Cerebellar nuclear complex (tissue), 1 donor: ENCODE data around the gene RHOG.
A peak's percentile ranks its signal among the peaks of the same experiment; 100 is the strongest.
"Not testable (repeated sequence)": the region's sequence is repeated elsewhere in the genome, so short reads cannot be mapped to it uniquely, and the experiment has no call there.

ENCODE experiments used
- DNase-seq, 2 experiments: peaks; one replicate each; lab custom pipeline; 2025; lab: John Stamatoyannopoulos, UW

Gene RHOG

DNA sequence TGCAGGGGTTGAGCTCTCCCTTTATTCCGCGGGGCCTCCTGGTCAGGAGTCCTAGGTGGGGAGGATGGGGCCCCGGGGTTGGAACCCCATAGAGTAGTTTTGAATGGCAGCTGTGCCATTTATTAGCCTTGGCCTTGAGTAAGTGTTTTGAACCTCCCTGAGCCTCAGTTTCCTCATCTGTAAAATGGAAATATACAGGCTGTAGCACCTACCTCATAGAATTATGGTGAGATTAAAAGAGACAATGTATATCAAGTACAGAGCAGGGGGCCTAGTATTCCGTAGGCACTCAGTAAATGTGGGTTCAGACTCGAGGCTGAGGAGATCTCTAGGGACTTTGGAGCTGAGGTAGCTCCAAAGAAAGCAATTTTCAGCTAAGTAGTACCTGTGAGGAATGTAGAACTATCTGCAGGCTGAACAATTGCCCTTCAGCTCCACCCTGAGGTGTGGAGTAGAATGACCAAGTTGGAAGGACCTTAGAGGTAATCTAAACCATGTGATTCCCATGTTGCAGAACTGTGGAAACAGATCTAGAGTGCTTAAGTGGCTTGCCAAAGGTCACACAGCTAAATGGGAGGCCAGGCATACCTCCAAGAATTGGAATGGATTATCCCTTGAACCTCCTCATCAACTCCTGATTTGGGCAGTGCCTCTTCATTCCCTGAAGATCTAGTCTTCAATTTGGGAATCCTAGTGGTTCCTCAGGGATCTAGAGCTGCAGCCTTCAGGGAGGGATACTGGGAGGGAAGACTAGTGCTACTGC lies 31.7 kb downstream of the RHOG start:
- no peak for DNase-seq

DNA sequence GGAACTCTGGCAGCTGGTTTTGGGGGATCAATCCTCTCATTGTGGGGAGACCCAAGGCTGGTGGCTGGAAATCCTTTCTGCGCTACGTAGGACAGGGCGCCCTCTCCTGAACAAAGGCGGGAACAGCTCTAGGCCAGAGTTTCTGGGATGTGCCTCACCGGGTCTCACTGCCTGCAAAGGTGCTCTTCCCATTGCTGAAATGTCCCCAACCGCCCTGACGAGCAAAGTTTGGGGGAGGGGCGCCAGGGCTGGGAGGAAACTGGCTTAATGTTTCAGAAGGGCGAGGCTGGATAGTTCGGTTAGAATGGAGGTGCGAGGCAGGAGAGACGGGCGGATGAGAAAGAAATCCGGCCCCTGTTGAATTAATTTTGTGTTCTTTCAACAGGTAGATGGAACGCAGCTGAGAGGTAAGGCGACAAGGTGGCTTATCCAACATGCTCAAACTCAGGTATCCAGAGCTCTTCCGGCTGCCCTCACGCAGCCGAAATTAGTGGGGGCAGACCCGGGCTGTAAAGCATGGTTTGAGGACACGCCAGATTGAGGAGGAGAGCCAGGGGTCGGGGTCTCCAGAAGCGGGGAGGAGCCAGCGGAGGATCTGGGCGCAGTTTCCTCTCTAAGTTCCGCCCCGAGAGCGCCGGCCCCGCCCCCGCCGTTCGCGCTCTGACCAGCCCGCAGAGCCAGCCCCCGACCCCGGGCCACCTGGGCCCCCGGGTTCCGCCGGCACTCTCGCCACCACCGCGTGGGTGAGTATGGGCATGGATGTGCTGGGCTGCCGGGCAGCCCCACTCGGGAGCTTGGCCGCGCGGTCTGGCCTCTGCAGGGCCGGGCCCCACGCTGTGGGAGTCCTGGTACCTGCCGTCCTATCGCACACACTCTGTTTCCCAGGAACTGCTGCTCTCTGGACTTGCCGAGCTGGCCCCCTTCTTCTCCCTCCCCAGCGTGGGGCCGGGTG lies 32.6 kb downstream of the RHOG start, which contains the start of gene PGAP2:
TSS of gene PGAP2 (plus strand) at position 652 of the 952 bp plus-strand sequence. CDS start 2,700 bp downstream, outside the sequence.
- no peak for DNase-seq

DNA sequence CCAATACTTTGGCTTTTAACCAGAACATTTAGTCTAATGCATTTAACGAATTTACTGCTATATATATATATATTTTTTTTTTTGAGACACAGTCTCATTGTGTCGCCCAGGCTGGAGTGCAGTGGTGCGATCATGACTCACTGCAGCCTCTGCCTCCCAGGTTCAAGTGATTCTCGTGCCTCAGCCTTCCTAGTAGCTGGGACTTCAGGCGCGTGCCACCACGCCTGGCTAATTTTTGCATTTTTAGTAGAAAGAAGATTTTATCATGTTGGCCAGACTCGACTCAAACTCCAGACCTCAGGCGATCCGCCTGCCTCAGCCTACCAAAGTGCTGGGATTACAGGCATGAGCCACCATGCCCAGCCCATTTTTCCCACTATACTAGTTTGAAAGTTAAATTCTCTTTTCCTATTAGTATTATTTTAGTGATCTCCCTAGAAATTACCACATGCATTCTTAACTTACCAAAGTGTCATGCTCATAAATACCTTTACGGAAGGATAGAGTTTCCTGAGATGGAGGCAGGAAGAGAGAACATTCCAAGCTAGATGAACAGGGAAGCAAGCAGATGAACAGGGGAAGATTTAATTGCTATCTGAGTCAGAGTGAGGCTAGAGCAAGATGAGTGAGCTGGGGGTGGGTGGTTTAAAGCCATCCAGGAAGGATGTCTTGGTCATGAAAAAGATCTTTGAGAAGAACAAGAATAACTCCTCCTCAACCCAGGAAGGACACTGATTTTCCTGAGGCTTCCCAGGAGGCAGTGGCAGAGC lies 36.8 kb downstream of the RHOG start:
- DNase-seq = no peak

DNA sequence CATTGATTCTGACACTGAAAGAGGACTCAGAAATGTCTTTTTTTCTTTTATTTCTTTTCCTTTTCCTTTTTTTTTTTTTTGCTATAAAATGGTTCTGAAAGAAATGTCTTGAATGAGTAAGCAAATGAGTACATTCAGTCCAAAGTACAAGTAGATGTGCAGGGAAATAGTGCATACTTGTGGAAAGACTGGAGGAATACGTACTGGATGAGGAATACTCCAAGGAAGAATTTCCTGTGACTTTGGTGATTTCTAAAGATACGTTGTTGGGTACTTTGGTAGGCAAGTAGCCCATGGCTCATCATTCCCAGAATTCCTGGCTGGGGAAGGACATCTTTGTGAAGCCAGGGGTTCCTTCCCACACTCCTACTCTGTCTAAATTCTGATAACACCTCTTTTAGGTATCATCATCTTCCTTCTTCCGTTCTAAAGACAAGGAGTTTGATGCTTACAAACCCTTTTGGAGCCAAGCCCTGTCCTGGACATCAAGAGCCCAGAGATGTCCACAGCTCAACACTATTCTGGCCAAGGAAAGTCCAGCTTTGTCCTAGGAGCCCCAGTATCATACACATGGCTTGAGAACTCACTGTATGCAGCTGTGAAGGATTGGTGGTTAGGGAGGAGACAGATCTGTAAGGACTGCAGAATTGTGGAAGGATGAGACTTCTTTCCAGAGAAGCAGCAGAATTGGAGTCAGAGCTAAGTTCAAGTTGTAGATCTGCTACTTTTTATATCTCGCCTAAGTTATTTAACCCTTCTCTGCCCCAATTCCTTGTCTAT lies 38.6 kb downstream of the RHOG start:
- DNase-seq = no peak

DNA sequence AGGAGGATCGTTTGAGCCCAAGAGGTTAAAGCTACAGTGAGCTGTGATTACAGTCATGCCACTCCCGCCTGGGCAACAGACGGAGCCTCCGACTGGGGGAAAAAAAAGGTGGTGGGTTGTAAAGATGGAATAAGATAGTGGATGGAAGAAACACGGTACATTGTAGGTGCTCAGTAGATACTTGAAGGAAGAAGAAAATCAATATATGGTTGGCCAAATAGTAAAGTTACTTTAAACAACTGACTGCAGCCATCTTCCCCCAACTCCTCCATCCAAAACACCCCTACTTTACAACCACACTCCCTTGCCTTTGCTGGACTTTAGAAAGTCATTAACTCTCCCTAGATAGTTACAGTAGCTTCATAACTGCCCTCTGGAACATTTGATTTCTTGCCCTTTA lies 40.9 kb downstream of the RHOG start:
- DNase-seq = no peak

DNA sequence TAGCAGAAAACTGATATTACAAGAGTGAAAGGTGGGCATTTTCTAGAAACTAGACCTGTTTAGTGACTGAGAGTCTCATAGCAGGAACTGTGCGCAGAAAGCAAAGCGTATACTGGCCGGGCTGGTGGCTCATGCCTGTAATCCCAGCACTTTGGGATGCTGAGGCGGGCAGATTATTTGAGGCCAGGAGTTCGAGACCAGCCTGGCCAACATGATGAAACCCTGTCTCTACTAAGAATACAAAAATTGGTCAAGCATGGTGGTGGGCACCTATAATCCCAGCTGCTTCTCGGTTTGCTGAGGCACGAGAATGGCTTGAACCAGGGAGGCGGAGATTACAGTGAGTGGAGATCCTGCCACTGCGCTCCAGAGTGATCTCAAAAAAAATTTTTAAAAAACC lies 41.6 kb downstream of the RHOG start:
- DNase-seq = no peak

DNA sequence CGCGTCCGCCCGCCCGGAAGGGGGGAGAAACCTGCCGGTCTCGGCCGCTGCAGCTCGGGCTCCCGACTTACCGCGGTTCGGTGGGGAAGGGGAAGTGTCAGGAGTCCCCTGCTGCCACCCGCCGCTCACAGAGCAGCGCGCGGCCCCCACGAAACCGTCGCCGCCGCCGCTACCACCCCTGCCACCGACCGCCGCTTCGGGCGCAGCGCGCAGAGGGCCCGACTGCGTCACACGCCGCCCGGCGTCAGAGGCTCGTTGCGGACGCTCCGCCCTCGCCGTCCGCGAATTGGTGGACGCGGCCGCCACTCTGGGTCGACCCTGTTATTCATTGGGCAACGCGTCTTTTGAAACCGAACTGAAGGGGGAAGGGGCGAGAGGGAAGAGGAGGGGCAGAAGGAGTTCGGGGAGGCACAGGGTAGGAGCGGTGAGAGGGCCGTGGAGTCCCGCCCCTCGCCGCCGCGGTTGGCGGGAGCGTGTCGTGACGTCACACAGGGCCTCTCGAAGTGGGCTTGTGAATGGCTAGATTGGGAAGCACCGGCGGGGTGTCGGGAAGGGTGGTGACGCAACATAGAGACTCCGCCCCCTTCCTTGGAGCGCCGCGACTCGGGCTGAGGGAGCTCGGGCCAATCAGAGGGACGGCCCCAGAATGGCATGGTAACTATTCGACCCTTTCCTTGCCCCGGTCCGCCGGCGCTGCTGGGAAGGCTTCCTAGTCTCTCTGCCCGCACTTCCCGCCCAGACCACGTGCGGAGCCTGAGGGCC lies 43.2 kb downstream of the RHOG start, which contains the start of gene NUP98:
TSS of gene NUP98 (minus strand) at position 226 of the 762 bp plus-strand sequence. CDS start 15,437 bp downstream, outside the sequence.
- peak; percentile 99 to 100 for DNase-seq

DNA sequence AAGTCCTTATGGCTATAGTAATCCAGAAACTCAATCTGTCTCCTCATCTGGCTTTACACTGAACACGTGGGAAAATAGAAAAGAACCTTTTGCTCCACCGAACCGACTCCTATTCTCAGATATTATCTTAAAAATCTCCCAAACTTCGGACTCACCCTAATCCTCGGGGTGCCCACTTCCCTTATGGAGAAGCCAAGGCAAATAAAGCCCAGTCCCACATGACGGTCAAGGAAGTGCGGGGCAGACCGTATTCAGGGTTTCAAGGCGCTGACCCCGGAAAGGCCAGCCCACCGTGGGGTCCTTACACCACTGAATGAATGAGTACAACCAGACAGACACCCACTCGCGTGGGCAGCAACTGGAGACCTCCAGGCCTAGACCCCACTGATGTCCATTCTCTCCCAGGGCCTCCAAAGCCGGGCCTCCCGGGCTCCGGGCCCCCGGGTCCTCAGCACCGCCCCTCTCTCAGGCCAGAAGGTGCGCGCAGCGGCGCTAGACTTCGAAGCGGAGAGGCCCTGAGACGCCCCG lies 43.9 kb downstream of the RHOG start:
- no peak for DNase-seq

DNA sequence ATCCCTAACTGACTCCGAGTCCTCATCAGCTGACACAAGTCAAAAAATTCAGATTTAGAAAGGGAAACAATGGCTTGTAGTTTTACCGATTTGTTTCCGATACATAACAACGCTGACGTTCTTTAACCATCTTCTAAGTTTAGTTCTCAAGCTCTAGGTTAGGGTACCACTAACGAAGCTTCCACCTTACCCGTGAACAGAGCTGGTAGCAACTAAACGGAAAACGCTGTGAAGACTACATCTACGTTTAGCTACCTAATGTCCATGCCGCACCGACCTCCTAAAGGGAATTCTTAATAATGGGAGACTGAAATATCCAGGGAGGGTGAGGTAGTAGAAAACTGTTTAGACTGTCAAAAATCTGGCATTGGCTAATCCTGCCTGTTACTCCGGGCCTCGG lies 44.4 kb downstream of the RHOG start:
- DNase-seq = no peak

DNA sequence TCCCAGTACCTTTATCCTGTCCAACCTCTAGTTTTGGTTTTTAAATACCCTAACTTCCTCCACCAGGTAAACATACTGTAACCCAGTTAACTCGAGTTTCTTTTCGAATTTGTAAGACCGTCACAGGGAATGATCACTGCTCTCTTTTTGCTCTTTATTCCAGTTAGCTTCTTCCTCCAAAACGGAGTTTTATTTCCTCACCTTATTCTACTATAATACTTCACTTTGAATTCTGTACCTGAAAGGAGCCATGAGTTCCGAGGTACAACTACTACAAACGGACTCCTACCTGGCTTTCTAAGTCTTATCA lies 44.8 kb downstream of the RHOG start:
- DNase-seq = no peak

DNA sequence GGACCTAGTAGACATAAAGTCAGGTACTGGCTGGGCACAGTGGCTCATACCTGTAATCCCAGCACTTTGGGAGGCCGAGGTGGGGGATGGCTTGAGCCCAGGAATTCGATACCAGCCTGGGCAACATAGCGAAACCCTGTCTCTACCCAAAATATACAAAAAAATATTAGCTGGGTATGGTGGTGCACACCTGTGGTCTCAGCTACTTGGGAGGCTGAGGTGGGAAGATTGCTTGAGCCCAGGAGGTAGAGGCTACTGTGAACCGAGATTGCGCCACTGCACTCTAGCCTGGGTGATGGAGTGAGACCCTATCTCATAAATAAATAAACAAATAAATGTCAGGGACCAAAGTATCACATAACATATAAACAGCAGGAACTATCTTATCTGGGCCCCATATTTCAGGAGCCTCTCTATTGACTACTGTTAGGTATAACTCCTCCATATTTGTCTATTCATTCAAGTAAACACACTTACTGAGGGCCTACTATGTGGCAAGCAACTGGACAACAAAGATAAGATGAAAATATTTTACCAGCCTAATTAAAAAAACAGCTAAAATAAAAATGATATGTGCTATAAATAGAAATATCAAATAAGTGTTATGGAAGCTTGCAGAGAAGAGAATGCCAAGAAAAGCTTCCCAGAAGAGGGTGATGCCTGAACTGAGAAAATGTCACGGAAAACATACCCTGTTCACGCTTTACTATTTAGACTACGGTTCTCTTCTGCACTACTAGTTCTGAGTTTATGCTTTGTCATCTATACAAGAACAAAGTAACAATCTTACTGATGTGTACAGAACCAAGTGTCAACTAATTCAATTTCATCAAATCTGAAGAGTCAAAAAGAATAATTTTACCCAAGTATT lies 45.4 kb downstream of the RHOG start:
- DNase-seq = no peak

DNA sequence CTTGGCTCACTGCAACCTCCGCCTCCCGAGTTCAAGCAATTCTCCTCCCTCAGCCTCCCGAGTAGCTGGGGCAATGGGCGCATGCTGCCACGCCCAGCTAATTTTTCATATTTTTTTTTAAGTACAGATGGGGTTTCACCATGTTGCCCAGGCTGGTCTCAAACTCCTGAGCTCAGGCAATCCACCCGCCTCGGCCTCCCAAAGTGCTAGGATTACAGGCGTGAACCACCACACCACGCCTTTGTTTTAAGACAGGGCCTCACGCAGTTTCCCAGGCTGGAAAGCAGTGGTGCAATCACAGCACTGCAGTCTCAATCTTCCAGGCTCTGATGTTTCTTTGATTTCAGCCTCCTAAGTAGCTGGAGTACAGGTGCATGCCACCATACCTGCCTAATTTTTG lies 46.4 kb downstream of the RHOG start:
- DNase-seq = not testable (repeated sequence)

DNA sequence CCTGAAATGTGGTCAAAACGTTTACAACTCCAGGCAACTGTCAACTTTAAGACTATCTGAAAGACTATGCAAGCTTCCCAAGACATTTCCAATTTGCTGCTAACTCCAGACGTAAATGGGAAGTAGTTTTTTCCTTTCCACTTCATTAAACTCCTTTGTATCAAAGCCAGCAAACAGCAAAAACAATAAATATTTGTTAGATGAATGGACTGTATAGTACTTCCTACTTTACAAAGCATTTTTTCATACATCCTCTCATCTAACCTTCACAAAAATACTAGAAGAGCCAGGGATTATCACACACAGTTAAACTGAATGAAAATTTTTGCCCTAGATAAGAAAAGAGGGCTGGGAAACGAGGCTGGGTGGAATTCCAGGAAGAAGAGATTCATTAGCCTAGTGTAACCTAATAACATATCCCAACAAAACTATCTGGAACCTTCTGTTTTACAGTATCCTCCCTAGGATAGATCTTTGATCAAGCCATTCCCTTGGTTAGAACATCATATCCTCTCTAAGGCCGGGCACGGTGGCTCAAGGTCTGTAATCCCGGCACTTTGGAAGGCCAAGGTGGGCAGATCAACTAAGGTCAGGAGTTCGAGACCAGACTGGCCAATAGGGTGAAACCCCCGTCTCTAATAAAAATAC lies 53.9 kb downstream of the RHOG start:
- DNase-seq = no peak

DNA sequence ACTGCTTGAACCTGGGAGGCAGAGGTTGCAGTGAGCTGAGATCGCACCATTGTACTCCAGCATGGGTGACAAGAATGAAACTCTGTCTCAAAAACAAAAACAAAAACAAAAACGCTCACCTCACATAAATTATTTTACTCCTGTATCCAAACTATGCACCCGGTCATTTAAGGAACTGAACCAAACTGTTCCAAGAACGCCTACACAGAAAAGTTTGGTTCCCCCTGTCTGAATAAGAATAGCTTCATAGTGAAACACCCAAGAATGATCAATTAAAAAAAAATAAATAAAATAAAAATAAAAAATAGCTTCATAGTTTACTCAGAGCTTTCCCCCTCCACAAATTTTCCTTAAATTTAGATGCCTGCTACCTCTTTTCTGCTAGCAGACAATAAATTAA lies 57.1 kb downstream of the RHOG start:
- DNase-seq = no peak

DNA sequence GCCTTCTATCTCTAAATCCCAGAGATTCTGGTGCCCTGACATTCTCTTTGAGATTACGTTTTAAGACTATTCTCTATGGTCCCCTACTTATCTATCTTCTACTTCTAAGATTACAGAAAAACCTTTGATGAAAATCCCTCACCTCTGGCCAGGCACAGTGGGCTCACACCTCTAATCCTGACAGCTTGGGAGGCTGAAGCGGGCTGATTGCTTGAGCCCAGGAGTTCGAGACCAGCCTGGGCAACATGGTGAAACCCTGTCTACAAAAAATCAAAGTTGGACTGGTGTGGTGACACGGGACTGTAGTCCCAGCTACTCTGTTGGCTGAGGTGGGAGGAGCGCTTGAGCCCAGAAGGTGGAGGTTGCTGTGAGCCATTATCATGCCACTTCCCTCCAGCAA lies 57.8 kb downstream of the RHOG start:
- DNase-seq = no peak

DNA sequence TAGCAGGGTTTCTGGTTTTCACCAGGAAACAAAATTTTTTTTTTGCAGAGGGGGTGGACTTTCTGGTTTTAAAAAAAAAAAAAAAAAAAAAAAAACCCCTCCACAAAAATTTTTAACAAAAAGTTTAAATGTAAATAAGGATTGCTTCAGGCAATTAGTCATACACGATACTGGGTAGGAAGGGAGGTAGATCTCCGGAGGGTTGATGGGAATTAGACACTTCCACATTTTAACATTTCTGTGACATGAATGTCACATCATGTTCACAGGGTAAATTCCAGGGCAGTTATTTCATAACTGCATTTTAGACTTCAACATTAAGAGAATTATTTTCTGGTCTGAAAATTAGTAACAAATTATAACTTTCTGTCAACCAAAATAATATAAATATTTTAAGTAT lies 59.3 kb downstream of the RHOG start:
- no peak for DNase-seq
